Esophagus squamous epithelium (tissue), 4 donors: ENCODE measurements around the gene SLX9.

Experiments
- CTCF ChIP-seq, 6 experiments: fragments of 450-650 bp in 4 of 6; fragments of 200-600 bp in 2 of 6; sonication (generic) in 2 of 6; IDR thresholded peaks; one replicate each; pipeline ENCODE4 v1.5.1; 2016 to 2019; ENCODE audit warnings: antibody characterized with exemption in 6 of 6, mild to moderate bottlenecking in 4 of 6, moderate library complexity in 4 of 6
- POLR2A ChIP-seq, 4 donors: fragments of 450-650 bp; IDR thresholded peaks; one replicate each; pipeline ENCODE4 v1.6.1; 2017; ENCODE audit warnings: antibody characterized with exemption in 4 of 4, mild to moderate bottlenecking in 4 of 4, moderate library complexity in 3 of 4

GRCh38 chr21:44953628-44954021 is 13.8 kb downstream of the SLX9 start:
- no peak for TF ChIP-seq CTCF (IDR thresholded peaks at IDR 0.05)
- TF ChIP-seq POLR2A (IDR thresholded peaks at IDR 0.05) = no peak
